Coronary artery (tissue), 2 donors: ENCODE results near the gene PYGM.

Experiments
- DNase-seq: peaks from one replicate; pipeline ENCODE4 v3.0.0-alpha.2; 2017; ENCODE audit warnings: low spot score
- H3K27ac ChIP-seq, 2 donors: fragments of 200-600 bp; sonication (generic); one replicate each; pipeline ENCODE4 v1.5.1; 2016 to 2019
- H3K4me3 ChIP-seq: fragments of 200-600 bp; sonication (generic); 2 replicates; pipeline ENCODE4 v1.5.1; 2016; ENCODE audit warnings: mild to moderate bottlenecking, moderate library complexity
- CTCF ChIP-seq: fragments of 200-600 bp; sonication (generic); IDR thresholded peaks from one replicate; pipeline ENCODE4 v1.5.1; 2019; ENCODE audit warnings: antibody characterized with exemption

The PYGM gene

GRCh38 chr11:64722141-64723065 lies 37.4 kb downstream of the PYGM start:
- no peak for DNase-seq
- TF ChIP-seq CTCF, result no peak
- Histone ChIP-seq H3K27ac (no peak overlapping the region), H3K4me3 (no peak overlapping the region)

DNA sequence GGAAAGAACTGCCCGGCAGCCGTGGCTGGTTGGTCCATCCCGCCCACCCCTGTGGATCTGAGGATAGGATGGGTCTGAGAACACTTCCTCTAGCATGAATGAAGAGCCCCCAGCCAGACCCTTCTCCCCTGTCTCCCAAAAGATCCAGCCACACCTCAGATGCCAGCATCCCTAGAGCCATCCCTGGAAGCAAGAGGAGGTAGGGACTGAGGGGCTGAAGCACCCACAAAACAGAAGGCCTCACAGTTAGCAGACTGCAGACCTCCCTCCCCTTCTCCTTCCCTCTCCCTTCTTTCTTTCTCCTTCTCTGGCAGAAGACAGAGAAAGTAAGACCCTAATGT lies 38.4 kb downstream of the PYGM start:
- no peak for DNase-seq
- H3K27ac ChIP-seq, result no peak overlapping the region
- H3K4me3 ChIP-seq, result no peak overlapping the region
- TF ChIP-seq CTCF, result no peak

- no peak overlapping the region for H3K27ac ChIP-seq
- no peak for TF ChIP-seq CTCF
- peak; percentile 69 for DNase-seq
- no peak overlapping the region for H3K4me3 ChIP-seq
These were observed 39.0 kb downstream of the PYGM start for GRCh38 chr11:64720640-64721358.

- Histone ChIP-seq H3K4me3 (no peak overlapping the region), H3K27ac (no peak overlapping the region)
- no peak for DNase-seq
- no peak for TF ChIP-seq CTCF
These were observed 39.6 kb downstream of the PYGM start for GRCh38 chr11:64720167-64720566.

- TF ChIP-seq CTCF, result no peak
- Histone ChIP-seq H3K4me3 (no peak overlapping the region), H3K27ac (no peak overlapping the region)
- no peak for DNase-seq
These were observed 40.4 kb downstream of the PYGM start for GRCh38 chr11:64719406-64719805.

DNA sequence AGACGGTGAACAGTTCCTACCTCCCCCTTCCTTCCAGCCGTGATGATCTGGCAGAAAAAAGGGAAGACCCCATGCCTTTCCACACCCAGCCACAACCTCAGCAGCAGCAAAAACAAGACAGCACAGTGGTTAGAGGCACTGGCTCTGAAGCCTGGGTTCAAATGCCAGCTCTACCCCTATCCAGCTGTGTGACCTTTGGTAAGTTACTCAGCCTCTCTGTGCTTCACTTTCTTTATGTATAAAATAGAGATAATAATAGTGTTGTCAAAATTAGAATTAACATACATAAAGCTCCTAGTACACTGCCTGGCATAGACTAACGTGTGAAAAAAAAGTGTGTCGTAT lies 41.0 kb downstream of the PYGM start:
- no peak for TF ChIP-seq CTCF
- H3K27ac ChIP-seq, result no peak overlapping the region
- no peak overlapping the region for H3K4me3 ChIP-seq
- no peak for DNase-seq
